Coronary artery (tissue), 2 donors: ENCODE results near the gene CD79B.
A peak's percentile ranks its signal among the peaks of the same experiment; 100 is the strongest.

Experiments used
- DNase-seq: peaks from one replicate; pipeline ENCODE4 v3.0.0-alpha.2; 2017; ENCODE audit warnings: low spot score
- H3K27ac ChIP-seq, 2 donors: fragments of 200-600 bp; sonication (generic); one replicate each; pipeline ENCODE4 v1.5.1; 2016 to 2019
- H3K4me3 ChIP-seq: fragments of 200-600 bp; sonication (generic); 2 replicates; pipeline ENCODE4 v1.5.1; 2016; ENCODE audit warnings: mild to moderate bottlenecking, moderate library complexity
- TF ChIP-seq, protein P1 (sequence below): fragments of 200-600 bp; sonication (generic); IDR thresholded peaks from one replicate; pipeline ENCODE4 v1.5.1; 2019; ENCODE audit warnings: antibody characterized with exemption

CD79B gene

GRCh38 chr17:63961355-63962212, 29.5 kb upstream of the CD79B start:
- TF ChIP-seq, protein P1, sequence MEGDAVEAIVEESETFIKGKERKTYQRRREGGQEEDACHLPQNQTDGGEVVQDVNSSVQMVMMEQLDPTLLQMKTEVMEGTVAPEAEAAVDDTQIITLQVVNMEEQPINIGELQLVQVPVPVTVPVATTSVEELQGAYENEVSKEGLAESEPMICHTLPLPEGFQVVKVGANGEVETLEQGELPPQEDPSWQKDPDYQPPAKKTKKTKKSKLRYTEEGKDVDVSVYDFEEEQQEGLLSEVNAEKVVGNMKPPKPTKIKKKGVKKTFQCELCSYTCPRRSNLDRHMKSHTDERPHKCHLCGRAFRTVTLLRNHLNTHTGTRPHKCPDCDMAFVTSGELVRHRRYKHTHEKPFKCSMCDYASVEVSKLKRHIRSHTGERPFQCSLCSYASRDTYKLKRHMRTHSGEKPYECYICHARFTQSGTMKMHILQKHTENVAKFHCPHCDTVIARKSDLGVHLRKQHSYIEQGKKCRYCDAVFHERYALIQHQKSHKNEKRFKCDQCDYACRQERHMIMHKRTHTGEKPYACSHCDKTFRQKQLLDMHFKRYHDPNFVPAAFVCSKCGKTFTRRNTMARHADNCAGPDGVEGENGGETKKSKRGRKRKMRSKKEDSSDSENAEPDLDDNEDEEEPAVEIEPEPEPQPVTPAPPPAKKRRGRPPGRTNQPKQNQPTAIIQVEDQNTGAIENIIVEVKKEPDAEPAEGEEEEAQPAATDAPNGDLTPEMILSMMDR: no peak
- DNase-seq: peak; percentile 85
- peak overlapping the region in 1 of 2 donors; percentile 43 for H3K27ac ChIP-seq
- H3K4me3 ChIP-seq: peak overlapping the region; percentile 52

- Histone ChIP-seq H3K4me3 (peak overlapping the region; percentile 11), H3K27ac (peak overlapping the region in 1 of 2 donors; percentile 43)
- TF ChIP-seq, protein P1: no peak
- no peak for DNase-seq
These were observed 28.3 kb upstream of the CD79B start for GRCh38 chr17:63960430-63960829.

DNA sequence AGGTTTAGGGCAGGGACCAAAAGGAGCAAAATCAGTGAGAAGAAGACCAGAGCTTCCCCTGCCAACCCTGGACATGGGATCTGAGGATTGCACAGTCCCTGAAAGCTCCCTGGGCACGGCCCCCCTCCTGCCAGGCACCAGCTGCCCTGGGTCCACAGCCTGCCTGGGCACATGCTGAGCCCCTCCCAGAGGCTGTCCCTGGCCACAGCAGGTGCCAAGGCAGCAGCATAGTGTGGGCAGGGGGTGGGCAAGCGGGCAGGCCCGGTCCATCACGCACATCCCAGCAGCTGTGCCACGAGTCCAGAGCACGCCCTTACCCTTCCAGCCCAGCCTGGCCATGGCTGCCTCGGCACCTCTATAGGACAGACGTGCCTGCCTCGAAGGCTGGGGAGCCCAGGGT, 27.9 kb upstream of the CD79B start:
- DNase-seq: no peak
- Histone ChIP-seq H3K4me3 (peak overlapping the region; percentile 11), H3K27ac (peak overlapping the region in 1 of 2 donors; percentile 43)
- TF ChIP-seq, protein P1: no peak

- no peak for DNase-seq
- H3K27ac ChIP-seq: no peak overlapping the region
- H3K4me3 ChIP-seq: no peak overlapping the region
- TF ChIP-seq, protein P1: no peak
These were observed 24.3 kb upstream of the CD79B start for GRCh38 chr17:63956296-63956920.

GRCh38 chr17:63955791-63956190, 23.7 kb upstream of the CD79B start:
- H3K4me3 ChIP-seq: no peak overlapping the region
- DNase-seq: no peak
- no peak overlapping the region for H3K27ac ChIP-seq
- TF ChIP-seq, protein P1: no peak

GRCh38 chr17:63955232-63955631, 23.1 kb upstream of the CD79B start:
- no peak overlapping the region for H3K4me3 ChIP-seq
- no peak overlapping the region for H3K27ac ChIP-seq
- no peak for DNase-seq
- TF ChIP-seq, protein P1: no peak
